HG03175 (cell line): ENCODE measurements around the gene CEP41.
"Not testable (repeated sequence)": the region's sequence is repeated elsewhere in the genome, so short reads cannot be mapped to it uniquely, and the experiment has no call there.

Experiments used
- ATAC-seq: cut with Tn5 transposase; IDR thresholded peaks from one replicate; pipeline ENCODE4 v1.9.1; 2021; ENCODE audit warnings: mild to moderate bottlenecking, moderate library complexity; ENCODE audit not compliant: unreplicated experiment

CEP41 gene

GRCh38 chr7:130461272-130461671 lies 20.5 kb upstream of the CEP41 start:
- no peak for ATAC-seq

GRCh38 chr7:130458257-130458656 lies 17.4 kb upstream of the CEP41 start:
- no peak for ATAC-seq

GRCh38 chr7:130454959-130455358 lies 14.1 kb upstream of the CEP41 start:
- ATAC-seq: no peak

GRCh38 chr7:130452951-130453350 lies 12.1 kb upstream of the CEP41 start:
- no peak for ATAC-seq

- ATAC-seq: not testable (repeated sequence)
These were observed 10.5 kb upstream of the CEP41 start for GRCh38 chr7:130451344-130451743.

- ATAC-seq: no peak
These were observed 5.4 kb upstream of the CEP41 start for GRCh38 chr7:130446259-130446658.

GRCh38 chr7:130444751-130445407 lies 4.1 kb upstream of the CEP41 start:
- ATAC-seq: no peak

GRCh38 chr7:130444234-130444633 lies 3.4 kb upstream of the CEP41 start:
- no peak for ATAC-seq

GRCh38 chr7:130442601-130443000 lies 1.8 kb upstream of the CEP41 start:
- no peak for ATAC-seq

GRCh38 chr7:130441408-130441869 lies 623 bp upstream of the CEP41 start:
- ATAC-seq: no peak

GRCh38 chr7:130436253-130436652 lies 4.6 kb downstream of the CEP41 start:
- no peak for ATAC-seq

- ATAC-seq: no peak
These were observed 5.4 kb downstream of the CEP41 start for GRCh38 chr7:130435311-130435854.

GRCh38 chr7:130433301-130433700 lies 7.5 kb downstream of the CEP41 start:
- no peak for ATAC-seq

GRCh38 chr7:130432886-130433285 lies 7.9 kb downstream of the CEP41 start:
- ATAC-seq: no peak

GRCh38 chr7:130430841-130431666 lies 9.8 kb downstream of the CEP41 start:
- ATAC-seq: no peak

GRCh38 chr7:130430115-130430514 lies 10.7 kb downstream of the CEP41 start:
- ATAC-seq: no peak

- ATAC-seq: no peak
These were observed 11.8 kb downstream of the CEP41 start for GRCh38 chr7:130429019-130429418.

GRCh38 chr7:130426564-130426963 lies 14.3 kb downstream of the CEP41 start:
- no peak for ATAC-seq

- ATAC-seq: no peak
These were observed 15.0 kb downstream of the CEP41 start for GRCh38 chr7:130425796-130426195.

- ATAC-seq: no peak
These were observed 17.2 kb downstream of the CEP41 start for GRCh38 chr7:130423501-130424037.

- ATAC-seq: no peak
These were observed 19.1 kb downstream of the CEP41 start for GRCh38 chr7:130421684-130422083.
